Adipose tissue (tissue), 3 donors: Measurements from ENCODE around the gene CACNA2D3. TPM values are rescaled to one million over a fixed set of nuclear protein-coding genes. Genes with fewer than 3 reads are reported as not detected.
"Not testable (repeated sequence)": the region's sequence is repeated elsewhere in the genome, so short reads cannot be mapped to it uniquely, and the experiment has no call there.

Experiments used
- H3K27ac ChIP-seq: one replicate; pipeline ENCODE4 v1.5.1; 2013; ENCODE audit warnings: low read depth, low read length
- WGBS, 3 donors: extraction: QIAGEN DNeasy Blood & Tissue Kit; methylation state at CpG; one replicate each; pipeline ENCODE4 v1.1.7; 2013; 5-methylcytosine and 5-hydroxymethylcytosine counted together
- polyA plus RNA-seq, 3 donors: library from polyadenylated mRNA; stranded (reverse); fragments of 200-250 nt; gene quantifications; one replicate each; pipeline ENCODE4 v1.2.3, GENCODE V29; 2013
- donor health status: healthy with polysubstance abuse.
- donor health status: Bipolar disorder and iron deficiency.
- donor health status: healthy.

The CACNA2D3 gene
- 1 to 10 TPM in 1 of 3 donors, under 1 TPM in 2; 0.08 to 3.0 (median 0.30) TPM for polyA plus RNA-seq

DNA sequence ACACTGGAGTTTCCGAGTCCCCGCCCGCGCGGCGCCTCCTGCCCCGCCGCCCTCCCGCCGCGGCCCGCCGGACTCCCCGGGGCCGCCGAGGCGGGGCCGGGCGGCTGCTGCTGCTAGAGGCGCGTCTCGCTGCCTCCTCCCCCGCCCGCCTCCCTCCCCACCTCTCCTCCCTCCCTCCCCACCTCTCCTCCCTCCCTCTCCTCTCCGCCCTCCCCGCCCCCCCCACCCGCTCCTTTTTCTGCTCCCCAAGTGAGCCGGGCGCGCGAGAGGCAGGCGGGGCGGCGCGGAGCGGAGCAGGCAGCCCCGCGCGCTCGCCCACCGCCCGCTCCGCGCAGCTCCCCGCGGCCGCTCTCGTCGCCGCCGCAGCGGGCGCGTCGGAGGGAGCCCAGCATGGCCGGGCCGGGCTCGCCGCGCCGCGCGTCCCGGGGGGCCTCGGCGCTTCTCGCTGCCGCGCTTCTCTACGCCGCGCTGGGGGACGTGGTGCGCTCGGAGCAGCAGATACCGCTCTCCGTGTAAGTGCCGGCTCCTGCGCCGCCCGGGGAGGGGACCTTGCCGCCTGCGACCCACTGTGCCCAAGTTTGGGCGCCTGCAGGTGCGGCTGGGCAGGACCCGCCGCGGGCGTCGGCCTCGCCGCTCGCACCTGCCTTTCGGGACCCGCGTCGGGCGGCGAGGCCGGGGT, at the start of gene CACNA2D3:
CACNA2D3 (plus strand) TSS at position 229 of the 679 bp plus-strand sequence.
- WGBS, 3 donors: 1% methylated on average over 53 to 96 of the region's 100 CpGs
- H3K27ac ChIP-seq: no peak within 1 kb of the TSS

DNA sequence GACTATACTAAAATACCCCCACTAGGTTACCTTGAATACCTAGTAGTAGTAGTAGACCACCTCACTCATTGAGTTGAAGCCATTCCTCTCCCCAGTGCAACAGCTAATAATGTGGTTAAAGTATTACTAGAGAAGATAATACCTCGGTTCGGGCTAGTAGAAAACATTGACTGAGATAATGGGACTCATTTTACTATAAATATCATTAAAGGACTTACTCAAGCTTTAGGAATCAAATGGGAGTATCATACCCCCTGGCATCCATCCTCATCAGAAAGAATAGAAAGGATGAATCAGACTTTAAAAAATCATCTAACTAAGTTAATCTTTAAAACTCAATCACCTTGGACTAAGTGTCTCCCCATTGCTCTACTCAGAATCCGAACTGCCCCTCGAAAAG, 49.0 kb upstream of the CACNA2D3 start:
- 68 to 91% (median 91%) methylated on average over 4 of the region's 4 CpGs for WGBS, 3 donors
- no peak overlapping the region for H3K27ac ChIP-seq

DNA sequence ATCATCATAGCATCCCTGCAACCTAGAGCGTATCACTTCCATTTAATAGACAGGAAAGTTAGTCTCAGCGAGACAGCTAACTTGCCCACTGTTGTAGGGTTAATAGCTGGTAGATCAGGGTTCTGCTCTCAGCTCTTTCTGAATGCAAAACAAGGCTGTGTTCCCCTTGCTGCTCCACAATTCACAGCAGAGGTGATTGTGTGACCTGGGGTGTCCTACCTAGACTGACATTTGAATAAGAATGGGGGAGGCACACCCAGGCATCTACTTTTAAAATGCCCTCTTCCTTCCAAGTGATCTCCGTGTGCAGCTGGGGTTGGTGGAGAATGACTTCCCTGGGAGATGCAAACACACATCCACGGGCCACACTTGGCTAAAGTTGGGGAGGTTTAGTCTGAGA, 43.0 kb upstream of the CACNA2D3 start:
- WGBS, 3 donors: 42 to 46% (median 45%) methylated on average over 4 of the region's 4 CpGs
- H3K27ac ChIP-seq: no peak overlapping the region

DNA sequence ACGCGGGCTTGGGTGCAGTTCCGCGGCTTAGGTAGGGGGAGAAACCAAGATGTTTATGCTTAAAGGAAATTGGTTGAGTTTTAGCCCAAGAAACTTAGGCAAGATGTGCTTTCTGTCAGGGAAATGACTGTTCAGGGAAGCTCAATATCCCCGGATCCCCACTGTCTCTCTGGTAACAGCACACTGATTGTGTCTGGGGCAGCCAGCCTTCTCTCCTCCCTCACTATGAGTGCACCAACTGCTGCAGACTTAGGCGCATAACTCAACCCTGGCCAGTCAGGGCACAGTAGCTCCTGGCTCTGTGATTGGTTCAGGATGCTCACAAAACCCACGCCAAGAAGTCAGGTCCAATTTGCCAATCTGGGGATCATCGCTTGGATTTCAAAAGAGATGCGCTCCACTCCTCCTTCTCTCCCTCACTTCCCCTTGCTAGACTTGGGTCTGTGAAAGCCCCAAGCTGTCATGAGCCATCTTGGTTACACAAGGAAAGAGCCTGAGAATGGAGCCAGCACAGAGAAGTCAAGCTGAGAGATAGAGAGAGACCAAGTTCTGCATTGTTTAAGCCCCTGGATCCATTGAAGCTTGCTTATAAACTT, 42.5 kb upstream of the CACNA2D3 start:
- WGBS, 3 donors: 58 to 61% (median 61%) methylated on average over 9 of the region's 9 CpGs
- no peak overlapping the region for H3K27ac ChIP-seq

DNA sequence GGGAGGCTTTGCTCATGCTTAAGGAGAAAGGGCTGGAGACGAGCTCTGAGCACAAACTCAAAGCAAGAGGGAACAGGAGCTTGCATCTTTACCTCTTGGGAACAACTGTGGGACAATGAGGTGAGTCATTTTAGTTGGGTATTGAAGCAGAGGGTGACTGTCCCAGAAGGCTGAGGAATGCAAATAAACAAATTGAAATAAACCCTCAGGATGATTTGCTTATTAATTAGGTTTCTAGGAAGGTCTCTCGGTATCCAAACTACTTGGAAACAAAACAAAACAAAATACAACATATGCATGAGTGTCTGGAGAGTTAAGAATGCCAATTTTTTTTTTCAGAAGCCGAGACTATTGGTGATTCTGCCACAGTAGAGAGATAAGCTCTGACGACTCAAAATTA, 38.4 kb upstream of the CACNA2D3 start:
- whole genome bisulfite sequencing, 3 donors: 58 to 66% (median 65%) methylated on average over 4 of the region's 4 CpGs
- no peak overlapping the region for H3K27ac ChIP-seq

DNA sequence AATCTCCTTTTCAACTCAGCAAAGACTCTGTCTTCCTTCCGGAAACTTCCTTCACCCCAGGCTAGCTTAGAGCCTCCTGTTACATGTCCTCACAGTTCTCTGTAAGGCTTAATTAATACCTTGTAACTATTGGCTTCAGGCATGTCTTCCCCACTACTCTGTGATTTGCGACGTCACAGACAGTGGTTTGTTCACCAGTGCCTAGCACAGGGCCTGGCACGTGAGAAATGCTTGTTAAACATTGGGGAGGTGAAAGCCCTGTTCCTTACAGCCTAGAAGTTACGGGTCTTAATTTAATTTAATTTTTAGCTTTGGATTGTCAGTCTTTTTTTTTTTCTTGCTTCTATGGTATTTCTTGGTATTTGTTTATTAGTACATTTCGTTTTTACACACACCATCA, 36.4 kb upstream of the CACNA2D3 start:
- 70 to 73% (median 73%) methylated on average over 6 of the region's 6 CpGs for WGBS, 3 donors
- no peak overlapping the region for H3K27ac ChIP-seq

DNA sequence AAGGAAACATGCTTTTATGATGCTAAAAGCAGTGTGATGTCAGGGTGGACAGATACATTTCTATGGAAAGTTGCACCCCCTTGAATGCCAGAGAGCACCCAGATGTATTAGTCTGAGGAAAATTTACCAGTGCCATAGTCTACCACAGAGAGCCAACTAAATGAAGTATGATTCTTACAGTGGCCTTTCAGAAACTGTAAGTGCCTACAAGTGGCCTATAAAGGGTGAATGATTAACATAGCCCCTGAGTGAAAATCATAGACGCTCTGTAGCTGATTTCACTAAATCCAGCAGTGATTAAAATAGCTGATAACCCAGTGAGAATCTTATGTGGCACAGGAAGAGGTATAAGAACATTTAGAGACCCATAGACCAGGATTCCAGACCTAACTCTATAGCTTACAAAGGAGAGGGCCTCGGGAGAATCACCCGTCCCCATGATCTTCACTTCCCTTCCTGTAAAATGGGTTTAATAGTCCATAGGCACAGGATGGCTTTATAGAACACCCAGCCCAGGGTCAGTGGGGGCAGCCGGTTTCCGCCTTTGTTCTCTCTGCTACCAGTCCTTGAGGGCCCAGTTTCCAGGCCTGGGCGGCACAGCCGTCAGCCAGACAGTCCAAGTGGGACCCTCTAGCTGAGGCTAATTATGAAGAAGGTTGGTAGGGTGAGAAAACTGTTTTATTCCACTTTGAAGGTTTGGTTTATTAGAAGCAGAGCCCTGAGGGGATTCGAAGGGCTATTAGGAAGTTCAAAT, 35.5 kb upstream of the CACNA2D3 start:
- 77 to 89% (median 85%) methylated on average over 8 of the region's 8 CpGs for WGBS, 3 donors
- H3K27ac ChIP-seq: no peak overlapping the region

DNA sequence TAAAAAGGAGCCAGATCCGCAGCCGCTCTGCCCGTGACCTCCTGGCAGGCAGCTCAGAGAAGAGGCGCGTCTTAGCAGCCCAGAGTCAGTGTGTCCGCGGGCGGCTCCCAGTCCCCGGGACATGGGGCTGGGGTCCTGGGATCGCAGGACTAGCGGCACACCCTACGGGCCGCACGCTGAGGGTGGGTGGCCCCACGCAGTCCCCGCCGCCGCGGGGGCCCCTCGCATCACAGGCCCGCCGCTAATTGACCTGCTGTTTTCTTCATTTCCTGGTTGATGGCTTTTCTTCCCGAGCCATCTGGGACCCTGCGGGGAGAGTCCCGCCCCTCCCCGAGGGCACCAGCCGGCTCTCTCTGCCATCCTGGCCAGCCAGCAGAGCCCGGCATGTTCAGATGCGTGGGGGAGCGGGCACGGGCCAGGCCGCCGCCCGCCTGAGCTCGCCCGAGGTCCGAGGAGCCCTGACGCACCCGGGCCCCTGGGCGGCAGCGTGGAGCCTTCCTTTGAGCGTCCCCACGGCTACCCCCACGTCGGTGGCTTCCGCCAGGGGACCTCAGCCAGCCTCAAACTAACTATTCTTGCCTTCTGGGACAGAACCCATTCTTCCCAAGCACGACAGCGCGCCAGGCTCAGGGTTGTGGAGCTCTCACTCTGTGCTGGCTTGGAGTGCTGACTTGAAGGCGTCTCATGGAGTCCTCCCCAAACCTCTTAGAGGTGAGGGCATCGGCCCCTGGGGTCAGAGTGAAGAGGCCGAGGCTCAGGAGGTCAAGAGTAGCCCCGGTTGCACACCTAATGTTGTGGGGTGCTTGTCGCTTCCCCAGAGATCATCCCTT, 34.6 kb upstream of the CACNA2D3 start:
- no peak overlapping the region for H3K27ac ChIP-seq
- 20 to 22% (median 21%) methylated on average over 45 to 54 of the region's 54 CpGs for WGBS, 3 donors

DNA sequence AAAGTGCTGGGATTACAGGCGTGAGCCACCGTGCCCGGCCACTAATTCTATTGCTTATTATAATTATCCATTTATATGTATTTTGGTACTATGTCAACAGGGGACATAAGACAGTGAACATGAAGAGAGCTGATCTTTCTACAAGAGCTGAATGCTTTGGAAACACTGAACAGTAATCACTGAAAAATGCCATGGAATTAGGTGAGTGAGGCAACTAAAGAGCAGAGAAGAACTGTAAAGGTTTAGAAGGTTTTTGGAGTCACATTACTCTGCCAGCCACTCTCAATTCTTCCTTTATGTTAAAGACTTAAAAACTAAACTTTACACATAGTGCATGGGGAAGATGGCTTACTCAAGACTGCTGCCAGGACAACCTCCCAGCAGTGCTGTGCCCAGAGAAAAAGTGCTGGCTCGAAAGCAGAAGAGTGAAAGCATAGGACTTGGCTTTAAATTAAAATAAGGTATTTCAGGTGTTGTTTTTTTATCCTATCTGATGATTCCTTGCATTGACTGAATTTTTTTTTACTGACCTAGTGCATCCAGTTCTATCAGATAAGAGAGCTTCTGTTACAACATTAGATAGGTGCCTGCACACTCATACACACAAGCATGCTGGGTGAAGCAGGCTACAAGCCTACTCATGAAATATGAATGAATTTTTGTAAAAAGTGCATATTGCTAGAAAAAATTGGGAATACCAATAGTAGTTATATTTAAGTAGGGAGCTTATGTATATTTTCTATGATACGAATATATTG, 28.7 kb upstream of the CACNA2D3 start:
- H3K27ac ChIP-seq: no peak overlapping the region
- 75 to 91% (median 88%) methylated on average over 5 of the region's 5 CpGs for WGBS, 3 donors

DNA sequence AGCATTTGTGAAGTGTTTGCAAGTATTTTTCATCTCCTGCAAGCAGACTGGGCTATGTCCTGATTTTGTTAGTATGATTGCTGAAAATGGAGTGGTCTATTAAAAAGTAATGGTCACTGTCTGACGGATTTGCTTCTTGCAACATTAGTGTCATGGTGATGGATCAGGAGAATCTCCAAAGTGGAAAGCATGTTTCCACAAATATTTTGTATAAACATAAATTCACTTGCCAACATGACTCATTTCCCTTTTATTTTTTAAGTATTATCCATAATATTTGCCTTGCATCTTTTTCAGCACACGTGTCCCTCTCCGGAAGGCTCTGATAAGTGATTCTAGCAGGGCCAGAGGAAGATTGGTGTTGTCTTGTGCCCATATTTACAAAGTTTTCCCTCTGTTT, 27.4 kb upstream of the CACNA2D3 start:
- 69 to 74% (median 70%) methylated on average over 3 of the region's 3 CpGs for WGBS, 3 donors
- H3K27ac ChIP-seq: no peak overlapping the region

DNA sequence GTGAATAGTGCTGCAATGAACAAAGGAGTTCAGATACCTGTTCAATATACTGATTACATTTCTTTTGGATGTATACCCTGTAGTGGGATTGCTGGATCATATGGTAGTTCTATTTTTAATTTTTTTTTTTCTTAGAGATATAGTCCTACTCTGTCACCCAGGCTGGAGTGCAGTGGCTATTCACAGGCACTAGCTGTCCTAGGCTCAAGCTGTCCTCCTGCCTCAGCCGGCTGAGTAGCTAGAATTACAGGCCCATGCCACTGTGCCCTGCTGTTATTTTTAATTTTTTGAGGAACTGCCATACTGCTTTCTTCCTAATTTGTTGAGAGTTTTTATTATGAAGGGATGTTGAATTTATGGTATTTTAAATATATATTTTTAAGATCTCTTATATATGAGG, 23.0 kb upstream of the CACNA2D3 start:
- H3K27ac ChIP-seq: no peak overlapping the region
- WGBS, 3 donors: 74 to 78% (median 76%) methylated on average over 1 of the region's 1 CpG

DNA sequence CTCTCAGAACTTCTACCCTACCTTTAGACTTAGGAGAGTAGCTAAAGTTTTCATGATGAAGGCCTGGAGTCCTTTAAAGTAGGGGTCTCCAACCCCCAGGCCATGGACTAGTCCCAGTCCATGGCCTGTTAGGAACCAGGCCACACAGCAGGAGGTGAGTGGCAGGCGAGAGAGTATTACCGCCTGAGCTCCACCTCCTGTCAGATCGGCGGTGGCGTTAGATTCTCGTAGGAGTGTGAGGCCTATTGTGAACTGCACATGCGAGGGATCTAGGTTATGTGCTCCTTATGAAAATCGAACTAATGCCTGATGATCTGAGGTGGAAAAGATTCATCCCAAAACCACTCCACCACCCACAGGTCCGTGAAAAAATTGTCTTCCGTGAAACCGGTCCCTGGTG, 18.3 kb upstream of the CACNA2D3 start:
- WGBS, 3 donors: 73 to 81% (median 79%) methylated on average over 11 of the region's 11 CpGs
- no peak overlapping the region for H3K27ac ChIP-seq

DNA sequence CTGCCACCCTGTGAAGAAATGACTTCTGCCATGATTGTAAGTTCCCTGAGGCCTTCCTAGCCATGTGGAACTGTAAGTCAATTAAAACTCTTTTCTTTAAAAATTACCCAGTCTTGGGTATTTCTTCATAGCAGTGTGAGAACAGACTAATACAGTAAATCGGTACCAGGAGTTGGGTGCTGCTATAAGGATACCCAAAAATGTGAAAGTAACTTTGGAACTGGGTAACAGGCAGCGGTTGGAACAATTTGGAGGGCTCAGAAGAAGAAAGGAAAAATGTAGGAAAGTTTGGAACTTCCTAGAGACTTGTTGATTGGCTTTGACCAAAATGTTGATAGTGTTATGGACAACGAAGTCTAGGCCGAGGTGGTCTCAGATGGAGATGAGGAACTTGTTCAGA, 6.2 kb upstream of the CACNA2D3 start:
- not testable (repeated sequence) for H3K27ac ChIP-seq
- WGBS, 3 donors: 83 to 91% (median 91%) methylated on average over 4 of the region's 4 CpGs

DNA sequence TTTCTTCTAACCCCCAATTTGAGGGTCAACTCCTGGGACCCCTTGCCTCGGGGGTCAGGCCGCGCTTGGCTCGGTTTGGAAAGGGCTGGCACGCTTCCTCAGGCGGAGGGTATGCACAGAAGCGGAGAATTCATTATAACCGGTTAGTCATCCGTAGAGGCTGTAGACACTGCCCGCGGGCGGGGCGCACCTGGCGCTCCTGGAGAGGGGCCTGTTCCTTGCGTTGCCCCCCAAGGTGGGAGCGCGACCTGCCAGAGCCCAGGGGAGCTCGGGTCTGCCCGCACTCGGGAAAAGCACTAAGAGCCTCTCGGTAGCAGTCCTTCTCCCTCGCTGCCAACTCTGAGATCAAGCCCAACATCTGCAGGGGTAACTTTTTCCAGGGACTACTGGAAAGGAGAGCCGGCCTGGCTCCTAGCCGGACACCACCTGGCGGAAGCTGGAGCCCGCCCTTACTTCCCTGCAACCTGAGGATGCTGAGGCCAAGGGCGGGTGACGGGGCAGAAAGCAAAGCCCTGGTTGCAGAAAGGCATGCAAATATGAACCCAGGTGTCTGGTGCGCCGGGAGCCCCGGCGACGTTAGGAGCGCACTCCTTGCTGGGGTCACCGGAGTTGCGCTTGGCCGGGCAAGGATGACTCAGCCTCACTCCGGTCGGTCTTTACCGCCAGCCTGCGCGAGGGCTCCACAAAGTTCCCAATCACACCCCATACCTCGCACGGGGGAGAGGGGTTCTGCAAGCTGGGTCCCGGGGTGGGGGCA, 1.5 kb upstream of the CACNA2D3 start:
- WGBS, 3 donors: 3 to 5% (median 5%) methylated on average over 45 of the region's 45 CpGs
- H3K27ac ChIP-seq: no peak overlapping the region

DNA sequence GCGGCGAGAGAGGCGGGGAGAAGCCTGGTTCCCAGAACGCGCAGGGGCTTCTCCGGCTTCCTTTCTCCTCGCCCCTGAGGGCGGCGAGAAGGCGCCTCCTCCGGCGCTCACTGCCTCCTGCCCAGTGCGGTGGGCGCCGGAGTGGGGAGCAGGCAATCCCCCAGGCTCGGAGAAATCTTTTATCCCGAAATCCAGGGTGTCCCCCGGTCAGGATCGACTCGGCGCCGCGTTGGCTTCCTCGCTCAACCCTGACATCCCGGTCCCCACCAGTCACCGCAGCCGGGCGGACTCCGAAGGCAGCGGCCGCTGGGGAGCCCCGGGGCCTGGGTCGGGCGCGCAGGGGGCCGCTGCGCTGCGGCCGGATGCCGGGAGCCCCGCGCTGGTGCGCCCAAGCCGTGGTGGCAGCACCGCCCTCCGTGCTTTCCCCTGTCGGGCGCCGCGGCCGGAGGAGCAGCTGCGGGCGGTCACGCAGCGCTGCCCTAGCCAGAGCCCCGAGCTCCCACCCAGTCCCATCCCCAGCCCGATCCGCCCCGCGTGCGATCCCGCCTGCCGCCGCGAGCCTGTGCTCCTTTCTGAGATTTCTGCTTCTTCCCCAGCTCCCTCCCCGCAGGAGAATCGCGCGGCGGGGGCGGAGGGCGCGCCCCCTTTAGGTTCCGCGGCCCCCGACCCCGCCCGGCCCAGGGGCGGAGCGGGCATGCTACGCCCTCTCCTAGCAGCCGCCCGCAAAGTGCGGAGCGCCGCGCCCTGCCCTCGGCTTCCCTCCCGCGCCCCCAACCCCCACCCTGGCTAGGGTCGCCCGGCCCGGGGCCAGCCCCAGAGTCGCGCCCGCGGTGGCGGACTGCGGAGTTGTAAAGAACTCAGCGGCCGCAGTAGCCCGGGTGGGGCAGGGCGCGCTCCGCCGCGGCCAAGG, 683 bp upstream of the CACNA2D3 start:
- WGBS, 3 donors: 1 to 2% (median 1%) methylated on average over 63 to 107 of the region's 107 CpGs
- H3K27ac ChIP-seq: no peak overlapping the region

DNA sequence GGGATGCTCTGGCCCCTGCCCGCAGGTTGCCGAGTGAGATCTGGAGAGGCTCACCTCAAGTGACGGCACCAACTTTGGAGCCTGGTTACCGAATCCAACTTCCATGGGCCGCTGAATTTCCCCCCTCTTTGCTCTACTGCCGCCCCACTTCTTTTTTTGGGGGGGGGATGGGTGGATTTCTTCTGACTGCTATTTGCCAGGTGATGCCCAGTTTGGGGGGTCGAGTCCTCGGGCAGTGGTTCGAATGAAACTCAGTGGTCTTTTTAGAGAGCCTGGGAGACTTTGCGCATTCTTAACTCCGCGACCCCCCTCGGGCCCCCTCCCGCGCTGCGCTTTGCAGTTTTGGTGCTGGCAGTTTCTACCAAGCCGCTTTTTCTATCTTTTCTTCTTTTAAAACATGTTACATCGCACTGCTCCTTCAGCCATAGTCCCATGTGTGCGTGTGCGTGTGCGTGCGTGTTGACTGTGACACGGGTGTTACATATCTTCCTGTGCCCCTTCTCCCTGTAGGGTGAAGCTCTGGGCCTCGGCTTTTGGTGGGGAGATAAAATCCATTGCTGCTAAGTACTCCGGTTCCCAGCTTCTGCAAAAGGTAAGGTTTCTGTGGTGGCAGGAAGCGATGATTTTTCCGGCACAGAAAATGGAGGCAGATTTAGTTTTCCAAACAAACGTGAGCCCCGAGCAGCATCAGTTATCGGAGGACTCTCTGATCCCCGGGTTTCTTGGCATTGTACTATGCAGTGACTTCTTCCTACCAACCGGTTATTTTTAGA, 837 bp downstream of the CACNA2D3 start:
- H3K27ac ChIP-seq: no peak overlapping the region
- whole genome bisulfite sequencing, 3 donors: 2 to 3% (median 3%) methylated on average over 32 of the region's 32 CpGs
